D721Med (cell line): Measurements from ENCODE around the gene SPACA7.

Experiments
- DNase-seq: peaks from one replicate; pipeline ENCODE4 v3.0.0; 2011; ENCODE audit warnings: low spot score; ENCODE audit not compliant: insufficient read length
- FAIRE-seq: peaks from 2 replicates; lab custom pipeline; 2011; peaks lifted over from hg19 to GRCh38; lab: Jason Lieb, UNC
- TF ChIP-seq, protein P1 (sequence below): IDR thresholded peaks from 2 replicates; pipeline ENCODE4 v1.5.1; 2012; ENCODE audit warnings: mild to moderate bottlenecking, control low read depth; ENCODE audit not compliant: insufficient read depth; ENCODE audit errors: missing control alignments

SPACA7 gene, protein sequence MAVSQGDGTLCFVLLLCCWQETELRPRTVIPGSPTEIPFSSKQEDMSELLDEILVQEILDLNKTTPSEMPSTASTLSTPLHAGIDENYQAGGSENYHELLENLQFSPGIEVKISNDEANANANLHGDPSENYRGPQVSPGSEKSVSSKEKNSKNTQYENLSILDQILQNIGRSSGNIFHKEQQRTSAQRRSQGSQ

DNA sequence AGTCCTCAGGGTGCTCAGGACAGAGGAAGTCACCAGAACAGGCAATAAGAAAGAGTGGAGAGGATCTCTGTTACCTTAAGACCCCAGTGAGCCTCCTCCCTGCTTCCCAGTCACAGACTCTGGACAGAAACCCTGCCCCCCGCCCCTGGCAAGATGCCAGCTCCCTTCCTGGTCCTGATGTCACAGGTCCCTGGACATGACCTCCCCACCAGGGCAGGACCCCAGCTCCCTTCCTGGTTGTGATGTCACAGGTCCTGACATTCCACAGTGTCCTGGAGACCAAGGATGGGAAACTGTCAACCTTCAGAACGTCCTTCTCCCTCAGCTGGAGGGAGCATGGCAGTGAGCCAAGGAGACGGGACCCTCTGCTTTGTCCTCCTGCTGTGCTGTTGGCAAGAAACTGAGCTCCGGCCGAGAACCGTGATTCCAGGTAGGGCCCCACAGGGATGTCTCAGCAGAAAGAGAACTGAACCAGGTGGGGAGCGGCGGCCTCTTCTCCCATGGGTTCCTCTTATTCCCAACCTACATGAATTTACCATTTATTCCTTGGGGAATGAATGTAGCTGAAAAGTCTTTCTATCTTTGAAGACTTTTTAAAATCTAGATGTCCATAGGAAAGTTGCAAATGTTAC lies at the start of gene SPACA7:
SPACA7 (plus strand) TSS at position 306 of the 632 bp plus-strand sequence; CDS start at position 337, 31 bp downstream.
- FAIRE-seq, result no peak
- TF ChIP-seq, protein P1, sequence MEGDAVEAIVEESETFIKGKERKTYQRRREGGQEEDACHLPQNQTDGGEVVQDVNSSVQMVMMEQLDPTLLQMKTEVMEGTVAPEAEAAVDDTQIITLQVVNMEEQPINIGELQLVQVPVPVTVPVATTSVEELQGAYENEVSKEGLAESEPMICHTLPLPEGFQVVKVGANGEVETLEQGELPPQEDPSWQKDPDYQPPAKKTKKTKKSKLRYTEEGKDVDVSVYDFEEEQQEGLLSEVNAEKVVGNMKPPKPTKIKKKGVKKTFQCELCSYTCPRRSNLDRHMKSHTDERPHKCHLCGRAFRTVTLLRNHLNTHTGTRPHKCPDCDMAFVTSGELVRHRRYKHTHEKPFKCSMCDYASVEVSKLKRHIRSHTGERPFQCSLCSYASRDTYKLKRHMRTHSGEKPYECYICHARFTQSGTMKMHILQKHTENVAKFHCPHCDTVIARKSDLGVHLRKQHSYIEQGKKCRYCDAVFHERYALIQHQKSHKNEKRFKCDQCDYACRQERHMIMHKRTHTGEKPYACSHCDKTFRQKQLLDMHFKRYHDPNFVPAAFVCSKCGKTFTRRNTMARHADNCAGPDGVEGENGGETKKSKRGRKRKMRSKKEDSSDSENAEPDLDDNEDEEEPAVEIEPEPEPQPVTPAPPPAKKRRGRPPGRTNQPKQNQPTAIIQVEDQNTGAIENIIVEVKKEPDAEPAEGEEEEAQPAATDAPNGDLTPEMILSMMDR, result no peak
- DNase-seq, result no peak

DNA sequence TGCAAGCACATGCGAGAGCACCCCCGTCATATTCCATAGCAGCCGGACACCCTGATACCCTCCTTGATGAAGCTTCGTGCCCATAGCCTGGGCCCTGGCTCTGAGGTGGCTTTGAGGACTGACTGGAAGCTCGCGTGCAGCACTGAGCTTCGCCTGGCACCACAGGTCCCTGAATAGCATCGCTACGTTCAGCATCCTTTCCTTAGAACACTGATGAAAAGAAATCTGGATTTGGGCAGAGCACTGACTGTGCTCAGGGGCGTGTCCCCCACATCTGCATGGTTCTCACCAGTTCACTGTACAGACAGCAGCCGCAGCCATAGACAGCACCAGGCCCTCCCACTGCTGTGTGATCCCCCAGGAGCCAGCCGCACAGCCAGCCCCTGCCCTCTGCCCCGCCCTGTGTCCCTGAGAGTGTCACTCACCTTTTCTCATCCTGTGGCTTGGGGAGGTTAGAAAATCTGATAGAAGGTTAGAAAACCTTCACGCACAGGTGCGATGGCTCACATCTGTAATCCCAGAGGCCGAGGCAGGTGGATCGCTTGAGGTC lies 49.3 kb upstream of the SPACA7 start:
- DNase-seq (no peak), FAIRE-seq (no peak)
- TF ChIP-seq, protein P1, result no peak

DNA sequence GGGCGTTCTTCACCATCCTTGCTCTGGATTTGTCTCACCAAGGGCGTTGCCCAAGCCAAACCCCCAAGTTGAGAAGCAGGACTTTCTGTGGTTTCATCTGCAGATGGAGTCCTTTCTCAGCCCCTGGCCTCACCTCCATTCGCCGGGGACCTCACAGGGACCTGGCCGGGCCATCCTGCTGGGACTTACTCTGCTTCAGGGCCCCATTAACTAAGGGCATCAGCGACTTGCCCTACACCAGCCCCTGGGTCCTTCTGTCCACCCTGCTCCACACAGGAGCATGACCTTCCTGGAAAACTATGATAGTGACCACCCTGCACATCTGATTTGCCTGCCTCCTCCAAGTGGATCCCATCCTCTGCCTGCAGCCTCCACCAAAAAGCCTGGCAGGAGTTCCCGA lies 47.2 kb upstream of the SPACA7 start:
- FAIRE-seq (no peak), DNase-seq (no peak)
- TF ChIP-seq, protein P1, result no peak

DNA sequence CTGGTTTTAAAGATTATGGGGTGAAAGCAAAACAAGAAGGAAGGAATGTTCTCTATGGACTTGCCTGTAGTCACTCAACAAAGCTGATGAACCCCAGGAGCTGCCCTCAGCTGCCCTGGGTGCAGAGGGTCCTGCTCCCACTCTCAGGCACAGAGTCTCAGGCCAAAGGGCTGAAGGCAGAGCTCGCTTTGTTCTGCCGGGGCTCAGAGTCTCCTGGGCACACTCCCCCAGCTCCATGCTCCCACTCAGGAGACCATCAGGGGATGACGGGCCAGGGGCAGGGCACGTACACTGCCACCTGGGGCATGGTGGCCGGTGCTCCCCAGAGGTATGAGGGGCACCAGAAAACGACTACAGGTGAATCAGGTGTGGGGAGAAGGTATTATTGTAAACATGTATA lies 46.8 kb upstream of the SPACA7 start:
- TF ChIP-seq, protein P1, result no peak
- FAIRE-seq (no peak), DNase-seq (no peak)

DNA sequence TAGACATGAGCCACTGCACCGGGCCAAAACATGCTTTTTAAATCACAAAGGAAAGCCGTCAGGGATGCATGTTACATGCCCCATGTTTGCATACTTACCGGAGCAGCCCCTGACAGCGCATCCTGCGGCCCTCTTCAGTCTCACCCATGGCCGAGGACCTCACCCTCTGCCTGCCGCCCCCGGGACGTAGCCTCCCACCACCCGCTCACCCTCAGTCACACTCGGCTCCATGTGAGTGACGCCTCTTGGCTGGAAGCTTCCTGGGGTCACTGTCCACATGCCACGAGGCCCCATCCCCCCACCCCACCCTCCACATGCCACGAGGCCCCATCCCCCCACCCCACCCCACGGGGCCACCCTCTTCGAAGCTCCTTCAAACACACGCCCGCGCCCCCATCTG lies 46.1 kb upstream of the SPACA7 start:
- TF ChIP-seq, protein P1, result no peak
- DNase-seq (no peak), FAIRE-seq (no peak)

DNA sequence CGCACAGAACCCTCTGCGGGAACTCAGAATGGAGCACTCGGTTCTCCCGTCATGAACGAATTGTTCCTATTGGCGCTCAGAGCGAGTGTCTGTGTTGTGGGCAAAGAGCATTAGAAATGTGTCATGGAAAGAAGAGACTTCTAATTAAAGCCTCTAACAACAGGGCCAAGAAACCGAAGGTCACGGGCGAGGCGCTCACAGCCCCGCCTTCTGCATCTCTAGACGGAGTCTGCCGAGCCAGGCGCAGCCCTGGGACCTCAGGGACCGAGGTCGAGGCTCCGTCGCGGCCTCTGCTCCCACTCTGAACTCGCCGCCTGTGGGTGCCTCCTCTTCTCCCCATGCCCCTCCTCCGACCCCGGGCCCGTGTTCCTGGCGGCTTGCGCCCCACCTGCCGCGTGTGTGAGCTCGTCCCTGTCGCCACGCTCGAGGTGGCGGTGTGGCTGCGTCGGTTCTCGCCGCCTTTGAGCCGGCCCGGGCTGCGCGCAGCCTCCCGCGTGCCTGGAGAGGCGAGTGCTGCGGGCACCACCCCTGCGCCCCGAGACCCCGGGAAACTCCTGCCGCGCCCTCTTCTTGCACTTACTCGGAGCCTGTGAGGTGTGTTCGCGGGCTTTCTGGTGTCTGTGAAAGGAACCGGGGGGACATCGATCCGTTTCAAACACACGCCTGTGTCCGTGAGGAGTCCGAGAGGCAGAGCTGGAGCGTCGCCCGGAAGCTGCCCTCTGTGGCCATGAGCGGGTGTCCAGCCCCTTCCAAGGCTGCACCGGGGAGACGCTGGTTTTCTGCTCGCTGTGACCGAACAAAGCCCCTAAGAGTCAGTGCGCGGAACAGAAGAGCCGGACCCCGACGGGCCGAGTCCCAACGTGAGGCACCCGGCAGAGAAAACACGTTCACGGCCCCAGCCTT lies 45.4 kb upstream of the SPACA7 start:
- DNase-seq (no peak), FAIRE-seq (no peak)

More for the DNA sequence above, 45.4 kb upstream of the SPACA7 start:
- TF ChIP-seq, protein P1, result no peak
